ENCODE results near the gene TAS1R2. TPM values are rescaled to one million over a fixed set of nuclear protein-coding genes. Genes with fewer than 3 reads are reported as not detected.

TAS1R2 gene
- total and polyA plus RNA-seq, 5 donors from 2014 or later = not detected

GRCh38 chr1:18792747-18793146 lies 66.7 kb downstream of the TAS1R2 start:
- H3K9me3 Mint-ChIP-seq = peaks cover 0 to 8% (median 0%) of the 10 kb centered on the region in 7 donors
- Histone ChIP-seq H3K9me3 (ENCODE audit: control insufficient read depth in 2 of 2, low read length in 2 of 2) (no peaks in the 10 kb centered on the region), H3K4me1 (ENCODE audit: control insufficient read depth, insufficient read depth, low read length, poor library complexity, severe bottlenecking) (no peaks in the 10 kb centered on the region), H3K36me3 (ENCODE audit: control insufficient read depth, insufficient read depth, low read length) (no peaks in the 10 kb centered on the region), H3K27ac (ENCODE audit: insufficient read depth, low read length, poor library complexity, severe bottlenecking) (no peak overlapping the region), H3K4me3 (ENCODE audit: low read depth, low read length) (no peak overlapping the region), H3K27me3 (ENCODE audit: control insufficient read depth, insufficient read depth, low read length) (no peaks in the 10 kb centered on the region)
- no peak for ATAC-seq (ENCODE audit: low read depth in 2 of 2)
- H3K36me3 Mint-ChIP-seq = no peaks in the 10 kb centered on the region
- H3K4me1 Mint-ChIP-seq = peaks cover 0 to 2% (median 0%) of the 10 kb centered on the region in 4 donors
- no peak for DNase-seq
- H3K27ac Mint-ChIP-seq = no peak overlapping the region
- H3K4me3 Mint-ChIP-seq = no peak overlapping the region
- H3K27me3 Mint-ChIP-seq = peaks cover 4% of the 10 kb centered on the region

Other genes starting within 250 kb of the TAS1R2 start
- gene PAX7, start 228.8 kb downstream of the TAS1R2 start, total RNA-seq = not detected
- not detected for gene PAX7, start 228.8 kb downstream of the TAS1R2 start, polyA plus RNA-seq
- gene ALDH4A1, start 42.9 kb upstream of the TAS1R2 start, total RNA-seq = 1.4 TPM
- gene ALDH4A1, start 42.9 kb upstream of the TAS1R2 start, polyA plus RNA-seq = 1 to 10 TPM; 1.0 to 2.0 (median 1.5) TPM
- 101 TPM for gene IFFO2, start 97.0 kb upstream of the TAS1R2 start, total RNA-seq
- gene IFFO2, start 97.0 kb upstream of the TAS1R2 start, polyA plus RNA-seq = 1 to 10 TPM; 1.4 to 4.7 (median 2.9) TPM

Data from CD4-positive, CD25-positive, alpha-beta regulatory T cell (primary cell).